Endodermal cell (in vitro differentiated cells): ENCODE results near the gene ZNF341. TPM values are rescaled to one million over a fixed set of nuclear protein-coding genes. Genes with fewer than 3 reads are reported as not detected.

ENCODE experiments used
- DNase-seq: peaks from one replicate; pipeline ENCODE4 v3.0.0-alpha.2; 2017
- H3K27ac ChIP-seq: 2 replicates; pipeline ENCODE4 v1.5.1; 2013; ENCODE audit warnings: mild to moderate bottlenecking, low read depth, low read length, moderate library complexity
- H3K27me3 ChIP-seq: 2 replicates; pipeline ENCODE4 v1.6.1; 2013; ENCODE audit warnings: mild to moderate bottlenecking, low read length, moderate library complexity; ENCODE audit not compliant: insufficient read depth, control insufficient read depth, poor library complexity, severe bottlenecking
- H3K36me3 ChIP-seq: 2 replicates; pipeline ENCODE4 v1.7.0; 2013; ENCODE audit warnings: mild to moderate bottlenecking, low read length, moderate library complexity; ENCODE audit not compliant: control insufficient read depth, insufficient read depth
- H3K4me1 ChIP-seq: one replicate; pipeline ENCODE4 v1.7.0; 2013; ENCODE audit warnings: low read length; ENCODE audit not compliant: control insufficient read depth, insufficient read depth
- H3K4me3 ChIP-seq: 2 replicates; pipeline ENCODE4 v1.5.1; 2013; ENCODE audit warnings: mild to moderate bottlenecking, low read length, moderate library complexity
- H3K9ac ChIP-seq: 2 replicates; pipeline ENCODE4 v1.6.1; 2013; ENCODE audit warnings: mild to moderate bottlenecking, low read length, moderate library complexity; ENCODE audit not compliant: poor library complexity, severe bottlenecking; ENCODE audit errors: extremely low read depth
- H3K9me3 ChIP-seq: 2 replicates; pipeline ENCODE4 v1.6.1; 2013; ENCODE audit warnings: mild to moderate bottlenecking, low read length, moderate library complexity; ENCODE audit not compliant: control insufficient read depth
- H3K27ac Mint-ChIP-seq: 2 replicates; pipeline ENCODE4 v1.8.0; 2020; ENCODE audit warnings: mixed read lengths
- H3K27me3 Mint-ChIP-seq: 2 replicates; pipeline ENCODE4 v1.8.0; 2021; ENCODE audit warnings: mild to moderate bottlenecking, mixed read lengths; ENCODE audit not compliant: insufficient read depth
- H3K36me3 Mint-ChIP-seq: 2 replicates; pipeline ENCODE4 v1.8.0; 2020; ENCODE audit warnings: low read depth, mixed read lengths
- H3K4me1 Mint-ChIP-seq: 2 replicates; pipeline ENCODE4 v1.8.0; 2020; ENCODE audit warnings: mixed read lengths
- H3K4me3 Mint-ChIP-seq: 2 replicates; pipeline ENCODE4 v1.8.0; 2020; ENCODE audit warnings: mild to moderate bottlenecking, moderate library complexity, mixed read lengths
- H3K9me3 Mint-ChIP-seq: 2 replicates; pipeline ENCODE4 v1.8.0; 2020; ENCODE audit warnings: mild to moderate bottlenecking, mixed read lengths
- WGBS, 2 experiments: methylation state at CpG; one replicate each; pipeline versions ENCODE4 v1.1.5 to v1.1.7; 2013; ENCODE audit warnings: missing lambda C conversion rate in 2 of 2, mixed read lengths in 1 of 2; ENCODE audit not compliant: insufficient coverage in 1 of 2, insufficient read length in 1 of 2; 5-methylcytosine and 5-hydroxymethylcytosine counted together
- total RNA-seq, 2 donors: library from RNA; stranded (reverse); fragmentation: NEBNext Ultra II Directional in 1 of 2; extraction: Animal tissue kit (Norgen Biotek cat#: 25700) in 1 of 2; gene quantifications; 2 replicates in 1 of 2; 3 replicates in 1 of 2; pipeline ENCODE4 v1.2.1, GENCODE V29; 2021
- TF ChIP-seq, protein P1 (sequence below): fragments of 200-600 bp; sonication (generic); conservative IDR thresholded peaks from 2 replicates; pipeline ENCODE4 v1.5.0; 2021; ENCODE audit warnings: antibody characterized with exemption, mild to moderate bottlenecking

The ZNF341 gene
- total RNA-seq, 2 donors from 2014 or later: 5.4 to 6.5 TPM

- Mint-ChIP-seq H3K36me3 (no peaks in the 10 kb centered on the region), H3K27me3 (peaks cover 8% of the 10 kb centered on the region), H3K4me3 (no peak overlapping the region), H3K27ac (no peak overlapping the region), H3K9me3 (no peaks in the 10 kb centered on the region), H3K4me1 (peaks cover 34% of the 10 kb centered on the region)
- Histone ChIP-seq H3K9me3 (no peaks in the 10 kb centered on the region), H3K9ac (no peak overlapping the region), H3K4me1 (peaks cover 10% of the 10 kb centered on the region), H3K27ac (no peak overlapping the region), H3K4me3 (no peak overlapping the region), H3K27me3 (no peaks in the 10 kb centered on the region), H3K36me3 (no peaks in the 10 kb centered on the region)
- no peak for DNase-seq
- TF ChIP-seq, protein P1, sequence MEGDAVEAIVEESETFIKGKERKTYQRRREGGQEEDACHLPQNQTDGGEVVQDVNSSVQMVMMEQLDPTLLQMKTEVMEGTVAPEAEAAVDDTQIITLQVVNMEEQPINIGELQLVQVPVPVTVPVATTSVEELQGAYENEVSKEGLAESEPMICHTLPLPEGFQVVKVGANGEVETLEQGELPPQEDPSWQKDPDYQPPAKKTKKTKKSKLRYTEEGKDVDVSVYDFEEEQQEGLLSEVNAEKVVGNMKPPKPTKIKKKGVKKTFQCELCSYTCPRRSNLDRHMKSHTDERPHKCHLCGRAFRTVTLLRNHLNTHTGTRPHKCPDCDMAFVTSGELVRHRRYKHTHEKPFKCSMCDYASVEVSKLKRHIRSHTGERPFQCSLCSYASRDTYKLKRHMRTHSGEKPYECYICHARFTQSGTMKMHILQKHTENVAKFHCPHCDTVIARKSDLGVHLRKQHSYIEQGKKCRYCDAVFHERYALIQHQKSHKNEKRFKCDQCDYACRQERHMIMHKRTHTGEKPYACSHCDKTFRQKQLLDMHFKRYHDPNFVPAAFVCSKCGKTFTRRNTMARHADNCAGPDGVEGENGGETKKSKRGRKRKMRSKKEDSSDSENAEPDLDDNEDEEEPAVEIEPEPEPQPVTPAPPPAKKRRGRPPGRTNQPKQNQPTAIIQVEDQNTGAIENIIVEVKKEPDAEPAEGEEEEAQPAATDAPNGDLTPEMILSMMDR: no peak
- 51% methylated on average over 4 of the region's 4 CpGs; no CpG with 5 or more reads in 1 of the 2 experiments for WGBS, 2 experiments
Measured at GRCh38 chr20:33689973-33690372, 41.8 kb upstream of the ZNF341 start.

- Histone ChIP-seq H3K9me3 (no peaks in the 10 kb centered on the region), H3K36me3 (no peaks in the 10 kb centered on the region), H3K4me3 (no peak overlapping the region), H3K27me3 (no peaks in the 10 kb centered on the region), H3K4me1 (peaks cover 10% of the 10 kb centered on the region), H3K27ac (peak overlapping the region; percentile 92), H3K9ac (no peak overlapping the region)
- H3K9me3 Mint-ChIP-seq: peaks cover 15% of the 10 kb centered on the region
- H3K4me1 Mint-ChIP-seq: peaks cover 25% of the 10 kb centered on the region
- TF ChIP-seq, protein P1: no peak
- WGBS, 2 experiments: 84 to 93% methylated on average over 3 to 4 of the region's 5 CpGs
- H3K36me3 Mint-ChIP-seq: peaks cover 3% of the 10 kb centered on the region
- DNase-seq: no peak
- peaks cover 7% of the 10 kb centered on the region for H3K27me3 Mint-ChIP-seq
- no peak overlapping the region for H3K4me3 Mint-ChIP-seq
- no peak overlapping the region for H3K27ac Mint-ChIP-seq
Measured at GRCh38 chr20:33693289-33693688, 38.5 kb upstream of the ZNF341 start.

DNA sequence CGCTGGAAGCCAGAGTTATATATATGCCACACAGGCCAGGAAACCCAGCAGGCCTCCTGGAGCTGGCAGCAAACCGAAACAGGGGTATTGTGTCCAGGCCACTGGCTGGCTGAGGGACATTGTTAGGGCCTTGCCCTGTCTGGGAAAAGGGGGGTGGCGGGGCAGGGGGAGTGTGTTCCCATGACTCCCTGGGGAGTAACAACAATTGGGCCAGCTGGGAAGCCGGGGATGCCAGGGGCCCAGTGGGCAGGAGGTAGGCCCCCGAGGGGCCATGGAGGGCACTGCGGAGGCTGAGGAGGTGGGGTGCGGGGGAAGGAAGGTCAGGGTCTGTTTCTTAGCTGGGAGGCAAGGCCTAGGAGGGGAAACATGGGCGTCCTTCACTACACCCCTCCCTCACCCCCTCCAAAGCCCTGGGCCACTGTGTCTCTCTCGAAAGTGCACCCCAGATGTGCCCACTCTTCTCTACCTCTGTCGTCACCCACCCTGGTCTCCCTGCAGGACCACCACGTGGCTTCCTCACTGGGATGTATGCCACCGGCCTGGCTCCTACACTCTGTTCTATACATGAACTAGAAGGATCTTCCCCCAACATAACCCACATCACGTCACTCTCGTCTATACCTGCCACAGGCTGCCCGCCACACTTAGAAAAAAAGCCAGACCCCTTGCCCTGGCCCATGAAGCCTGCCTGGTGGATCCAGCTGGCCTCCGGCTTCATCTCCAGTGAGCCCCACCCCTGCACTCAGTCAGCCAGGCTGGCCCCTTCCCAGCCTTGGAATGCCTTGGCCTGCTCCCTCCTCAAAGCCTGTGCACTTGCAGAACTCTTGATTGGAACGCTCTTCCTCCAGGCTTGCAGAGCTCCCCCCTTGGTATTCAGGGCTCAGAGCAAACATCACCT lies 37.8 kb upstream of the ZNF341 start:
- H3K9me3 ChIP-seq: no peaks in the 10 kb centered on the region
- WGBS, 2 experiments: 82 to 83% methylated on average over 5 to 14 of the region's 17 CpGs
- peaks cover 22% of the 10 kb centered on the region for H3K9me3 Mint-ChIP-seq
- no peak overlapping the region for H3K4me3 ChIP-seq
- H3K9ac ChIP-seq: no peak overlapping the region
- H3K4me3 Mint-ChIP-seq: no peak overlapping the region
- H3K36me3 Mint-ChIP-seq: peaks cover 6% of the 10 kb centered on the region
- TF ChIP-seq, protein P1: peak; percentile 57
- no peak for DNase-seq
- H3K4me1 ChIP-seq: peaks cover 6% of the 10 kb centered on the region
- peak overlapping the region; percentile 59 for H3K27ac Mint-ChIP-seq
- H3K27me3 ChIP-seq: no peaks in the 10 kb centered on the region
- peaks cover 10% of the 10 kb centered on the region for H3K27me3 Mint-ChIP-seq
- H3K27ac ChIP-seq: peak overlapping the region; percentile 92
- H3K36me3 ChIP-seq: no peaks in the 10 kb centered on the region
- peaks cover 18% of the 10 kb centered on the region for H3K4me1 Mint-ChIP-seq
